Suprapubic skin (tissue), 3 donors: ENCODE results near the gene AKAP13.

ENCODE experiments used
- EP300 ChIP-seq: sonication (generic); formaldehyde crosslinking; IDR thresholded peaks from one replicate; pipeline ENCODE4 v1.6.1; 2017; ENCODE audit warnings: antibody characterized with exemption
- POLR2A ChIP-seq, 2 donors: fragments of 450-650 bp; IDR thresholded peaks; one replicate each; pipeline ENCODE4 v1.6.1; 2017; ENCODE audit warnings: antibody characterized with exemption in 2 of 2, mild to moderate bottlenecking in 2 of 2, moderate library complexity in 2 of 2
- TF ChIP-seq, protein P1 (sequence below), 2 donors: fragments of 200-600 bp in 1 of 2; fragments of 450-650 bp in 1 of 2; sonication (generic) in 1 of 2; IDR thresholded peaks; one replicate each; pipeline ENCODE4 v1.5.1; 2016 to 2019; ENCODE audit warnings: antibody characterized with exemption in 2 of 2, mild to moderate bottlenecking in 1 of 2, moderate library complexity in 1 of 2

DNA sequence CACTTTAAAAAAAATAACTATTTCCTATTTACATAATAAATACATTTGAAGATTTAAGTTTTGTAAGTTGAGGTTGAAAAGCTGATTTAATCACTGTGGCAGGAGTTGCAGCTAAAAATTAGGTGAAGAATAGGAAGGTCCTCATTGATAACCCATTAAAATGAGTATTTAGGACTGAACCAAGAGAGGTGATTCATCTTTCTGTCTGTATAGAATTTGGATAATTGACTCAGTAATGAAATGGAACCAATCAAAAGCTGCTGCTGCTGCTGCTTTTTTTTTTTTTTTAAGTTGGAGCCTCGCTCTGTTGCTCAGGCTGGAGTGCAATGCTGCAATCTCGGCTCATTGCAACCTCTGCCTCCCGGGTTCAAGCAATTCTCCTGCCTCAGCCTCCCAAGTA lies 223.8 kb downstream of the AKAP13 start:
- TF ChIP-seq, protein P1, sequence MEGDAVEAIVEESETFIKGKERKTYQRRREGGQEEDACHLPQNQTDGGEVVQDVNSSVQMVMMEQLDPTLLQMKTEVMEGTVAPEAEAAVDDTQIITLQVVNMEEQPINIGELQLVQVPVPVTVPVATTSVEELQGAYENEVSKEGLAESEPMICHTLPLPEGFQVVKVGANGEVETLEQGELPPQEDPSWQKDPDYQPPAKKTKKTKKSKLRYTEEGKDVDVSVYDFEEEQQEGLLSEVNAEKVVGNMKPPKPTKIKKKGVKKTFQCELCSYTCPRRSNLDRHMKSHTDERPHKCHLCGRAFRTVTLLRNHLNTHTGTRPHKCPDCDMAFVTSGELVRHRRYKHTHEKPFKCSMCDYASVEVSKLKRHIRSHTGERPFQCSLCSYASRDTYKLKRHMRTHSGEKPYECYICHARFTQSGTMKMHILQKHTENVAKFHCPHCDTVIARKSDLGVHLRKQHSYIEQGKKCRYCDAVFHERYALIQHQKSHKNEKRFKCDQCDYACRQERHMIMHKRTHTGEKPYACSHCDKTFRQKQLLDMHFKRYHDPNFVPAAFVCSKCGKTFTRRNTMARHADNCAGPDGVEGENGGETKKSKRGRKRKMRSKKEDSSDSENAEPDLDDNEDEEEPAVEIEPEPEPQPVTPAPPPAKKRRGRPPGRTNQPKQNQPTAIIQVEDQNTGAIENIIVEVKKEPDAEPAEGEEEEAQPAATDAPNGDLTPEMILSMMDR (IDR thresholded peaks at IDR 0.05): no peak
- no peak for TF ChIP-seq POLR2A (IDR thresholded peaks at IDR 0.05)
- no peak for TF ChIP-seq EP300
